GM23338 (cell line): ENCODE measurements around the gene TTC39A. TPM values are rescaled to one million over a fixed set of nuclear protein-coding genes. Genes with fewer than 3 reads are reported as not detected.

Experiments
- ATAC-seq: fragments of 200-7000 bp; cut with Tn5 transposase; 3 replicates; pipeline ENCODE4 v1.9.1; 2020
- DNase-seq: peaks from one replicate; pipeline ENCODE4 v3.0.0-alpha.2; 2015; ENCODE audit warnings: low spot score
- H2AFZ ChIP-seq: fragments of 200-600 bp; sonication (generic); 2 replicates; pipeline ENCODE4 v1.8.0; 2016; ENCODE audit warnings: antibody characterized with exemption, mild to moderate bottlenecking, moderate library complexity
- H3F3A ChIP-seq: fragments of 200-600 bp; sonication (generic); replicated peaks from 2 replicates; pipeline ENCODE4 v1.8.0; 2017; ENCODE audit warnings: antibody characterized with exemption, mixed run types, low read depth
- H3K27ac ChIP-seq: fragments of 200-600 bp; sonication (generic); 2 replicates; pipeline ENCODE4 v1.6.1; 2016; ENCODE audit warnings: low read depth
- H3K27me3 ChIP-seq: fragments of 200-600 bp; sonication (generic); 2 replicates; pipeline ENCODE4 v1.8.0; 2016; ENCODE audit warnings: mild to moderate bottlenecking, mixed run types, moderate library complexity; ENCODE audit not compliant: insufficient read depth
- H3K36me3 ChIP-seq: fragments of 200-600 bp; sonication (generic); 2 replicates; pipeline ENCODE4 v1.8.0; 2016; ENCODE audit warnings: mild to moderate bottlenecking; ENCODE audit not compliant: insufficient read depth
- H3K4me1 ChIP-seq: fragments of 200-600 bp; sonication (generic); 2 replicates; pipeline ENCODE4 v1.8.0; 2016; ENCODE audit warnings: mild to moderate bottlenecking, moderate library complexity; ENCODE audit not compliant: insufficient read depth
- H3K4me2 ChIP-seq: fragments of 200-600 bp; sonication (generic); 2 replicates; pipeline ENCODE4 v1.7.1; 2017; ENCODE audit warnings: mixed run types
- H3K4me3 ChIP-seq: fragments of 200-600 bp; sonication (generic); 2 replicates; pipeline ENCODE4 v1.6.1; 2016; ENCODE audit warnings: mixed run types
- H3K79me2 ChIP-seq: fragments of 200-600 bp; sonication (generic); replicated peaks from 2 replicates; pipeline ENCODE4 v1.8.0; 2017; ENCODE audit warnings: mild to moderate bottlenecking; ENCODE audit not compliant: insufficient read depth
- H3K9me2 ChIP-seq: fragments of 200-600 bp; sonication (generic); 2 replicates; pipeline ENCODE4 v1.8.0; 2017; ENCODE audit not compliant: insufficient read depth
- H4K20me1 ChIP-seq: fragments of 200-600 bp; sonication (generic); replicated peaks from 2 replicates; pipeline ENCODE4 v1.8.0; 2017; ENCODE audit warnings: mild to moderate bottlenecking; ENCODE audit not compliant: insufficient read depth
- H3K27ac Mint-ChIP-seq: 2 replicates; pipeline ENCODE4 v1.8.0; 2020; ENCODE audit warnings: inconsistent platforms, mild to moderate bottlenecking, moderate library complexity, mixed read lengths
- H3K27me3 Mint-ChIP-seq: 3 replicates; pipeline ENCODE4 v1.8.0; 2022; ENCODE audit warnings: low read depth, mild to moderate bottlenecking, moderate library complexity, mixed read lengths, inconsistent platforms; ENCODE audit not compliant: insufficient read depth, poor library complexity
- H3K36me3 Mint-ChIP-seq: 3 replicates; pipeline ENCODE4 v1.8.0; 2021; ENCODE audit warnings: low read depth, mild to moderate bottlenecking, inconsistent platforms, moderate library complexity, mixed read lengths
- H3K4me1 Mint-ChIP-seq: 3 replicates; pipeline ENCODE4 v1.8.0; 2020; ENCODE audit warnings: mild to moderate bottlenecking, inconsistent platforms, mixed read lengths
- H3K4me3 Mint-ChIP-seq: 3 replicates; pipeline ENCODE4 v1.8.0; 2021; ENCODE audit warnings: moderate library complexity, mild to moderate bottlenecking, inconsistent platforms, mixed read lengths
- H3K9me3 Mint-ChIP-seq: 3 replicates; pipeline ENCODE4 v1.8.0; 2020; ENCODE audit warnings: moderate library complexity, mild to moderate bottlenecking, inconsistent platforms, mixed read lengths
- CREB1 ChIP-seq: fragments of 250-450 bp; sonication (Bioruptor Pico); IDR thresholded peaks from 2 replicates; pipeline ENCODE4 v1.5.0; 2020; ENCODE audit warnings: low read depth, mild to moderate bottlenecking, moderate library complexity
- EZH2 ChIP-seq: fragments of 200-600 bp; sonication (generic); IDR thresholded peaks from one replicate; pipeline ENCODE4 v1.8.0; 2017; ENCODE audit warnings: antibody characterized with exemption, mild to moderate bottlenecking, low read depth; ENCODE audit not compliant: unreplicated experiment
- ZNF114 ChIP-seq: fragments of 250-450 bp; sonication (Bioruptor Pico); IDR thresholded peaks from 2 replicates; pipeline ENCODE4 v1.5.0; 2020; ENCODE audit warnings: mild to moderate bottlenecking, moderate library complexity
- polyA plus RNA-seq: library from polyadenylated mRNA; unstranded; fragments of >200 nt; fragmentation: Nextera tagmentation; extraction: Ambion mirVana; gene quantifications from 2 replicates; pipeline ENCODE4 v1.2.1, GENCODE V29; 2016
- total RNA-seq: library from RNA; depleted of rRNA; stranded (reverse); fragments of >200 nt; shearing (Covaris generic); gene quantifications from 2 replicates; pipeline ENCODE4 v1.2.3, GENCODE V29; 2014
- TF ChIP-seq, protein P1 (sequence below): fragments of 250-450 bp; sonication (Bioruptor Pico); IDR thresholded peaks from 2 replicates; pipeline ENCODE4 v1.5.0; 2020; ENCODE audit warnings: mild to moderate bottlenecking, moderate library complexity
- TF ChIP-seq, protein P2 (sequence below), 2 experiments: fragments of 200-600 bp in 1 of 2; sonication (generic) in 1 of 2; conservative IDR thresholded peaks; 2 replicates each; pipeline versions ENCODE4 v1.5.1 to v1.6.1; 2016 to 2017; ENCODE audit warnings: antibody characterized with exemption in 2 of 2, low read depth in 2 of 2, mild to moderate bottlenecking in 2 of 2, moderate library complexity in 1 of 2
- TF ChIP-seq, protein P3 (sequence below): IDR thresholded peaks from one replicate; pipeline ENCODE4 v1.6.1; 2018; ENCODE audit warnings: antibody characterized with exemption; ENCODE audit not compliant: unreplicated experiment

TTC39A gene
- total and polyA plus RNA-seq, 2 experiments from 2014 or later: 2.3 to 7.1 TPM

DNA sequence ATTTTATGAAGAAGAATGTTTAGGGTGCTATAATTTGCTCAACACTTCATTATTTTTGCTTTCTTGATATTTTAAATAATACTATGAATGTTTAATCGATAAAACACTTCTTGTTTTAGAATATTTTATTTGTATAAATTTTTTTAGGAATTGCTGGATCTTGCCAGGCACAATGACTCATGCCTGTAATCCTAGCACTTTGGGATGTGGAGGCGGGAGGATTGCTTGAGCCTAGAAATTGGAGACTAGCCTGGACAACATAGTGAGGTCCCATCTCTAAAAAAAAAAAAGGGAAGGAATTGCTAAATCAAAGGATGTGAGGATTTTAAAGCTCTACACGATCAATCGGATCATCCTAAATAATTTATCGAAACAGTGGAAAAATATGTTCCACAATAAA is 76.7 kb downstream of the TTC39A start:
- no peaks in the 10 kb centered on the region for H3K27me3 ChIP-seq
- no peaks in the 10 kb centered on the region for H3K36me3 ChIP-seq
- TF ChIP-seq, protein P1, sequence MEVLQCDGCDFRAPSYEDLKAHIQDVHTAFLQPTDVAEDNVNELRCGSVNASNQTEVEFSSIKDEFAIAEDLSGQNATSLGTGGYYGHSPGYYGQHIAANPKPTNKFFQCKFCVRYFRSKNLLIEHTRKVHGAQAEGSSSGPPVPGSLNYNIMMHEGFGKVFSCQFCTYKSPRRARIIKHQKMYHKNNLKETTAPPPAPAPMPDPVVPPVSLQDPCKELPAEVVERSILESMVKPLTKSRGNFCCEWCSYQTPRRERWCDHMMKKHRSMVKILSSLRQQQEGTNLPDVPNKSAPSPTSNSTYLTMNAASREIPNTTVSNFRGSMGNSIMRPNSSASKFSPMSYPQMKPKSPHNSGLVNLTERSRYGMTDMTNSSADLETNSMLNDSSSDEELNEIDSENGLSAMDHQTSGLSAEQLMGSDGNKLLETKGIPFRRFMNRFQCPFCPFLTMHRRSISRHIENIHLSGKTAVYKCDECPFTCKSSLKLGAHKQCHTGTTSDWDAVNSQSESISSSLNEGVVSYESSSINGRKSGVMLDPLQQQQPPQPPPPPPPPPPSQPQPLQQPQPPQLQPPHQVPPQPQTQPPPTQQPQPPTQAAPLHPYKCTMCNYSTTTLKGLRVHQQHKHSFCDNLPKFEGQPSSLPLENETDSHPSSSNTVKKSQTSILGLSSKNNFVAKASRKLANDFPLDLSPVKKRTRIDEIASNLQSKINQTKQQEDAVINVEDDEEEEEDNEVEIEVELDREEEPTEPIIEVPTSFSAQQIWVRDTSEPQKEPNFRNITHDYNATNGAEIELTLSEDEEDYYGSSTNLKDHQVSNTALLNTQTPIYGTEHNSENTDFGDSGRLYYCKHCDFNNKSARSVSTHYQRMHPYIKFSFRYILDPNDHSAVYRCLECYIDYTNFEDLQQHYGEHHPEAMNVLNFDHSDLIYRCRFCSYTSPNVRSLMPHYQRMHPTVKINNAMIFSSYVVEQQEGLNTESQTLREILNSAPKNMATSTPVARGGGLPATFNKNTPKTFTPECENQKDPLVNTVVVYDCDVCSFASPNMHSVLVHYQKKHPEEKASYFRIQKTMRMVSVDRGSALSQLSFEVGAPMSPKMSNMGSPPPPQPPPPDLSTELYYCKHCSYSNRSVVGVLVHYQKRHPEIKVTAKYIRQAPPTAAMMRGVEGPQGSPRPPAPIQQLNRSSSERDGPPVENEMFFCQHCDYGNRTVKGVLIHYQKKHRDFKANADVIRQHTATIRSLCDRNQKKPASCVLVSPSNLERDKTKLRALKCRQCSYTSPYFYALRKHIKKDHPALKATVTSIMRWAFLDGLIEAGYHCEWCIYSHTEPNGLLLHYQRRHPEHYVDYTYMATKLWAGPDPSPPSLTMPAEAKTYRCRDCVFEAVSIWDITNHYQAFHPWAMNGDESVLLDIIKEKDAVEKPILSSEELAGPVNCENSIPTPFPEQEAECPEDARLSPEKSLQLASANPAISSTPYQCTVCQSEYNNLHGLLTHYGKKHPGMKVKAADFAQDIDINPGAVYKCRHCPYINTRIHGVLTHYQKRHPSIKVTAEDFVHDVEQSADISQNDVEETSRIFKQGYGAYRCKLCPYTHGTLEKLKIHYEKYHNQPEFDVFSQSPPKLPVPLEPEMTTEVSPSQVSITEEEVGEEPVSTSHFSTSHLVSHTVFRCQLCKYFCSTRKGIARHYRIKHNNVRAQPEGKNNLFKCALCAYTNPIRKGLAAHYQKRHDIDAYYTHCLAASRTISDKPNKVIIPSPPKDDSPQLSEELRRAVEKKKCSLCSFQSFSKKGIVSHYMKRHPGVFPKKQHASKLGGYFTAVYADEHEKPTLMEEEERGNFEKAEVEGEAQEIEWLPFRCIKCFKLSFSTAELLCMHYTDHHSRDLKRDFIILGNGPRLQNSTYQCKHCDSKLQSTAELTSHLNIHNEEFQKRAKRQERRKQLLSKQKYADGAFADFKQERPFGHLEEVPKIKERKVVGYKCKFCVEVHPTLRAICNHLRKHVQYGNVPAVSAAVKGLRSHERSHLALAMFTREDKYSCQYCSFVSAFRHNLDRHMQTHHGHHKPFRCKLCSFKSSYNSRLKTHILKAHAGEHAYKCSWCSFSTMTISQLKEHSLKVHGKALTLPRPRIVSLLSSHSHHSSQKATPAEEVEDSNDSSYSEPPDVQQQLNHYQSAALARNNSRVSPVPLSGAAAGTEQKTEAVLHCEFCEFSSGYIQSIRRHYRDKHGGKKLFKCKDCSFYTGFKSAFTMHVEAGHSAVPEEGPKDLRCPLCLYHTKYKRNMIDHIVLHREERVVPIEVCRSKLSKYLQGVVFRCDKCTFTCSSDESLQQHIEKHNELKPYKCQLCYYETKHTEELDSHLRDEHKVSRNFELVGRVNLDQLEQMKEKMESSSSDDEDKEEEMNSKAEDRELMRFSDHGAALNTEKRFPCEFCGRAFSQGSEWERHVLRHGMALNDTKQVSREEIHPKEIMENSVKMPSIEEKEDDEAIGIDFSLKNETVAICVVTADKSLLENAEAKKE (CRISPR knock-in tag): no peak
- TF ChIP-seq ZNF114 (CRISPR knock-in tag) (no peak), EZH2 (no peak), CREB1 (no peak)
- TF ChIP-seq, protein P2, sequence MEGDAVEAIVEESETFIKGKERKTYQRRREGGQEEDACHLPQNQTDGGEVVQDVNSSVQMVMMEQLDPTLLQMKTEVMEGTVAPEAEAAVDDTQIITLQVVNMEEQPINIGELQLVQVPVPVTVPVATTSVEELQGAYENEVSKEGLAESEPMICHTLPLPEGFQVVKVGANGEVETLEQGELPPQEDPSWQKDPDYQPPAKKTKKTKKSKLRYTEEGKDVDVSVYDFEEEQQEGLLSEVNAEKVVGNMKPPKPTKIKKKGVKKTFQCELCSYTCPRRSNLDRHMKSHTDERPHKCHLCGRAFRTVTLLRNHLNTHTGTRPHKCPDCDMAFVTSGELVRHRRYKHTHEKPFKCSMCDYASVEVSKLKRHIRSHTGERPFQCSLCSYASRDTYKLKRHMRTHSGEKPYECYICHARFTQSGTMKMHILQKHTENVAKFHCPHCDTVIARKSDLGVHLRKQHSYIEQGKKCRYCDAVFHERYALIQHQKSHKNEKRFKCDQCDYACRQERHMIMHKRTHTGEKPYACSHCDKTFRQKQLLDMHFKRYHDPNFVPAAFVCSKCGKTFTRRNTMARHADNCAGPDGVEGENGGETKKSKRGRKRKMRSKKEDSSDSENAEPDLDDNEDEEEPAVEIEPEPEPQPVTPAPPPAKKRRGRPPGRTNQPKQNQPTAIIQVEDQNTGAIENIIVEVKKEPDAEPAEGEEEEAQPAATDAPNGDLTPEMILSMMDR (conservative IDR thresholded peaks at IDR 0.05; ENCODE audit: low read depth in 2 of 2): no peak
- TF ChIP-seq, protein P3, sequence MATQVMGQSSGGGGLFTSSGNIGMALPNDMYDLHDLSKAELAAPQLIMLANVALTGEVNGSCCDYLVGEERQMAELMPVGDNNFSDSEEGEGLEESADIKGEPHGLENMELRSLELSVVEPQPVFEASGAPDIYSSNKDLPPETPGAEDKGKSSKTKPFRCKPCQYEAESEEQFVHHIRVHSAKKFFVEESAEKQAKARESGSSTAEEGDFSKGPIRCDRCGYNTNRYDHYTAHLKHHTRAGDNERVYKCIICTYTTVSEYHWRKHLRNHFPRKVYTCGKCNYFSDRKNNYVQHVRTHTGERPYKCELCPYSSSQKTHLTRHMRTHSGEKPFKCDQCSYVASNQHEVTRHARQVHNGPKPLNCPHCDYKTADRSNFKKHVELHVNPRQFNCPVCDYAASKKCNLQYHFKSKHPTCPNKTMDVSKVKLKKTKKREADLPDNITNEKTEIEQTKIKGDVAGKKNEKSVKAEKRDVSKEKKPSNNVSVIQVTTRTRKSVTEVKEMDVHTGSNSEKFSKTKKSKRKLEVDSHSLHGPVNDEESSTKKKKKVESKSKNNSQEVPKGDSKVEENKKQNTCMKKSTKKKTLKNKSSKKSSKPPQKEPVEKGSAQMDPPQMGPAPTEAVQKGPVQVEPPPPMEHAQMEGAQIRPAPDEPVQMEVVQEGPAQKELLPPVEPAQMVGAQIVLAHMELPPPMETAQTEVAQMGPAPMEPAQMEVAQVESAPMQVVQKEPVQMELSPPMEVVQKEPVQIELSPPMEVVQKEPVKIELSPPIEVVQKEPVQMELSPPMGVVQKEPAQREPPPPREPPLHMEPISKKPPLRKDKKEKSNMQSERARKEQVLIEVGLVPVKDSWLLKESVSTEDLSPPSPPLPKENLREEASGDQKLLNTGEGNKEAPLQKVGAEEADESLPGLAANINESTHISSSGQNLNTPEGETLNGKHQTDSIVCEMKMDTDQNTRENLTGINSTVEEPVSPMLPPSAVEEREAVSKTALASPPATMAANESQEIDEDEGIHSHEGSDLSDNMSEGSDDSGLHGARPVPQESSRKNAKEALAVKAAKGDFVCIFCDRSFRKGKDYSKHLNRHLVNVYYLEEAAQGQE: no peak
- Mint-ChIP-seq H3K4me1 (peaks cover 2% of the 10 kb centered on the region; the same call in 2 of the 3 replicates), H3K36me3 (no peaks in the 10 kb centered on the region), H3K27me3 (no peaks in the 10 kb centered on the region), H3K4me3 (no peak overlapping the region), H3K9me3 (no peaks in the 10 kb centered on the region), H3K27ac (no peak overlapping the region)
- no peaks in the 10 kb centered on the region for H3F3A ChIP-seq
- H3K4me3 ChIP-seq: no peak overlapping the region
- H3K79me2 ChIP-seq: peaks cover 98% of the 10 kb centered on the region
- DNase-seq: no peak
- no peaks in the 10 kb centered on the region for H3K9me2 ChIP-seq
- no peak overlapping the region for H3K4me2 ChIP-seq
- peaks cover 40% of the 10 kb centered on the region for H4K20me1 ChIP-seq
- no peak overlapping the region for H2AFZ ChIP-seq
- no peak for ATAC-seq
- no peak overlapping the region for H3K27ac ChIP-seq
- no peaks in the 10 kb centered on the region for H3K4me1 ChIP-seq
